Nephron progenitor cell (in vitro differentiated cells): Measurements from ENCODE around the gene CDK14.

Source experiments
- DNase-seq: peaks from one replicate; pipeline ENCODE4 v3.0.0; 2021
- H3K27ac Mint-ChIP-seq: 2 replicates; pipeline ENCODE4 v1.8.0; 2021; ENCODE audit warnings: mild to moderate bottlenecking, moderate library complexity, mixed read lengths
- H3K27me3 Mint-ChIP-seq: 2 replicates; pipeline ENCODE4 v1.8.0; 2021; ENCODE audit warnings: mild to moderate bottlenecking, low read depth, mixed read lengths; ENCODE audit not compliant: poor library complexity
- H3K36me3 Mint-ChIP-seq: 2 replicates; pipeline ENCODE4 v1.8.0; 2021; ENCODE audit warnings: low read depth, mixed read lengths
- H3K4me1 Mint-ChIP-seq: 2 replicates; pipeline ENCODE4 v1.8.0; 2021; ENCODE audit warnings: mixed read lengths
- H3K4me3 Mint-ChIP-seq: 2 replicates; pipeline ENCODE4 v1.8.0; 2021; ENCODE audit warnings: mild to moderate bottlenecking, moderate library complexity, mixed read lengths
- H3K9me3 Mint-ChIP-seq: 2 replicates; pipeline ENCODE4 v1.8.0; 2021; ENCODE audit warnings: mild to moderate bottlenecking, moderate library complexity, mixed read lengths
- TF ChIP-seq, protein P1 (sequence below): fragments of 200-600 bp; sonication (generic); IDR thresholded peaks from 2 replicates; pipeline ENCODE4 v1.5.0; 2021; ENCODE audit warnings: antibody characterized with exemption

CDK14 gene

DNA sequence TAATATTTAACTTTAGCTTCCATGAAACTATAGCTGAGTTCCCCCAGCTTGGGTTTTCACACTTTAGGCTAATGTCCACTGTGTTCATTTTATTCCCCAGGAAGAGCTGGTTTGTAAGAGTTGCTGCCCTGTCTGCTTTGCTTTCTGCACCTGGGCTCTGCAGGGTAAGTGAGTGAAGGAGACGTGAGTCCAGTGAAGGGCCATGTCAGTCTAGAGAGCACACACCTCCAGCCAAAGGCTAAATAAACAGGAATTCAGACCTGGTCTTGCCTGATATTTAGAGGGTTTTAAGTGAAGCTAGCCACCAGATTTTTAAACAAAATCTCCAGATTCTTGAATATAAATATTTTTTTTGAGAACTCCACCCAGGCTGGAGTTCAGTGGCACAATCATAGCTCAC, 643.7 kb downstream of the CDK14 start:
- Mint-ChIP-seq H3K4me3 (no peak overlapping the region), H3K27me3 (no peaks in the 10 kb centered on the region), H3K4me1 (peaks cover 13% of the 10 kb centered on the region), H3K9me3 (no peaks in the 10 kb centered on the region), H3K27ac (no peak overlapping the region), H3K36me3 (no peaks in the 10 kb centered on the region)
- TF ChIP-seq, protein P1, sequence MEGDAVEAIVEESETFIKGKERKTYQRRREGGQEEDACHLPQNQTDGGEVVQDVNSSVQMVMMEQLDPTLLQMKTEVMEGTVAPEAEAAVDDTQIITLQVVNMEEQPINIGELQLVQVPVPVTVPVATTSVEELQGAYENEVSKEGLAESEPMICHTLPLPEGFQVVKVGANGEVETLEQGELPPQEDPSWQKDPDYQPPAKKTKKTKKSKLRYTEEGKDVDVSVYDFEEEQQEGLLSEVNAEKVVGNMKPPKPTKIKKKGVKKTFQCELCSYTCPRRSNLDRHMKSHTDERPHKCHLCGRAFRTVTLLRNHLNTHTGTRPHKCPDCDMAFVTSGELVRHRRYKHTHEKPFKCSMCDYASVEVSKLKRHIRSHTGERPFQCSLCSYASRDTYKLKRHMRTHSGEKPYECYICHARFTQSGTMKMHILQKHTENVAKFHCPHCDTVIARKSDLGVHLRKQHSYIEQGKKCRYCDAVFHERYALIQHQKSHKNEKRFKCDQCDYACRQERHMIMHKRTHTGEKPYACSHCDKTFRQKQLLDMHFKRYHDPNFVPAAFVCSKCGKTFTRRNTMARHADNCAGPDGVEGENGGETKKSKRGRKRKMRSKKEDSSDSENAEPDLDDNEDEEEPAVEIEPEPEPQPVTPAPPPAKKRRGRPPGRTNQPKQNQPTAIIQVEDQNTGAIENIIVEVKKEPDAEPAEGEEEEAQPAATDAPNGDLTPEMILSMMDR, result no peak
- DNase-seq, result no peak

GRCh38 chr7:91240376-91240941, 644.3 kb downstream of the CDK14 start:
- peak overlapping the region; percentile 36 for H3K27ac Mint-ChIP-seq
- DNase-seq, result no peak
- no peaks in the 10 kb centered on the region for H3K36me3 Mint-ChIP-seq
- TF ChIP-seq, protein P1, result no peak
- no peaks in the 10 kb centered on the region for H3K27me3 Mint-ChIP-seq
- H3K9me3 Mint-ChIP-seq, result no peaks in the 10 kb centered on the region
- H3K4me1 Mint-ChIP-seq, result peaks cover 13% of the 10 kb centered on the region
- H3K4me3 Mint-ChIP-seq, result no peak overlapping the region

GRCh38 chr7:91242097-91242844, 646.1 kb downstream of the CDK14 start:
- Mint-ChIP-seq H3K4me3 (no peak overlapping the region), H3K4me1 (peaks cover 13% of the 10 kb centered on the region), H3K27ac (no peak overlapping the region), H3K9me3 (no peaks in the 10 kb centered on the region), H3K36me3 (no peaks in the 10 kb centered on the region), H3K27me3 (no peaks in the 10 kb centered on the region)
- TF ChIP-seq, protein P1, result no peak
- DNase-seq, result no peak

GRCh38 chr7:91243591-91244301, 647.6 kb downstream of the CDK14 start:
- Mint-ChIP-seq H3K27me3 (peaks cover under 1% of the 10 kb centered on the region), H3K4me3 (no peak overlapping the region), H3K9me3 (no peaks in the 10 kb centered on the region), H3K27ac (no peak overlapping the region), H3K4me1 (peaks cover 13% of the 10 kb centered on the region), H3K36me3 (no peaks in the 10 kb centered on the region)
- DNase-seq, result no peak
- TF ChIP-seq, protein P1, result no peak

DNA sequence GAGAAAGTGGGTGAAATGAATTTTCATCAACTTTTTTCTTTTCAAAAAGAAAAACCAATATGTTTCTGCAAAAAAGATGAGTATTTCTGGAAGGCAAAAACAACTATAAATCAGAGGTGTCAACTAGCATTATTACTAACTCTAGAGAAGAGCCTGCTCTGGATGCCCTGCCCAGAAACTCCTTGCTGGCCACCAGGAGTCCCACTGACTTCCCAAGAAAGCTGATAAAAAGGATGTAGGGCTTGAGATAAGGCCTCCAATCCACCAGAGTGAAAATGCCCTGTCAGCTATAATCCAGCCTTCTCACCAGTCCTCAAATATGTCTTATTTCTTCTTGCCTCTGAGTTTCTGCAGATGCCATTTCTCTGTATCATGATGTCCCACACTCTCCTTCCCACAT, 651.4 kb downstream of the CDK14 start:
- DNase-seq, result no peak
- Mint-ChIP-seq H3K27me3 (peaks cover 4% of the 10 kb centered on the region), H3K9me3 (no peaks in the 10 kb centered on the region), H3K36me3 (no peaks in the 10 kb centered on the region), H3K27ac (no peak overlapping the region), H3K4me3 (no peak overlapping the region), H3K4me1 (peaks cover 2% of the 10 kb centered on the region)
- TF ChIP-seq, protein P1, result no peak
